ENCODE measurements around the gene CA5A. TPM values are rescaled to one million over a fixed set of nuclear protein-coding genes. Genes with fewer than 3 reads are reported as not detected.
A peak's percentile ranks its signal among the peaks of the same experiment; 100 is the strongest.

CA5A gene
- total RNA-seq, 8 experiments from 2014 or later: 0.05 to 0.52 (median 0.17) TPM; not detected in 1

DNA sequence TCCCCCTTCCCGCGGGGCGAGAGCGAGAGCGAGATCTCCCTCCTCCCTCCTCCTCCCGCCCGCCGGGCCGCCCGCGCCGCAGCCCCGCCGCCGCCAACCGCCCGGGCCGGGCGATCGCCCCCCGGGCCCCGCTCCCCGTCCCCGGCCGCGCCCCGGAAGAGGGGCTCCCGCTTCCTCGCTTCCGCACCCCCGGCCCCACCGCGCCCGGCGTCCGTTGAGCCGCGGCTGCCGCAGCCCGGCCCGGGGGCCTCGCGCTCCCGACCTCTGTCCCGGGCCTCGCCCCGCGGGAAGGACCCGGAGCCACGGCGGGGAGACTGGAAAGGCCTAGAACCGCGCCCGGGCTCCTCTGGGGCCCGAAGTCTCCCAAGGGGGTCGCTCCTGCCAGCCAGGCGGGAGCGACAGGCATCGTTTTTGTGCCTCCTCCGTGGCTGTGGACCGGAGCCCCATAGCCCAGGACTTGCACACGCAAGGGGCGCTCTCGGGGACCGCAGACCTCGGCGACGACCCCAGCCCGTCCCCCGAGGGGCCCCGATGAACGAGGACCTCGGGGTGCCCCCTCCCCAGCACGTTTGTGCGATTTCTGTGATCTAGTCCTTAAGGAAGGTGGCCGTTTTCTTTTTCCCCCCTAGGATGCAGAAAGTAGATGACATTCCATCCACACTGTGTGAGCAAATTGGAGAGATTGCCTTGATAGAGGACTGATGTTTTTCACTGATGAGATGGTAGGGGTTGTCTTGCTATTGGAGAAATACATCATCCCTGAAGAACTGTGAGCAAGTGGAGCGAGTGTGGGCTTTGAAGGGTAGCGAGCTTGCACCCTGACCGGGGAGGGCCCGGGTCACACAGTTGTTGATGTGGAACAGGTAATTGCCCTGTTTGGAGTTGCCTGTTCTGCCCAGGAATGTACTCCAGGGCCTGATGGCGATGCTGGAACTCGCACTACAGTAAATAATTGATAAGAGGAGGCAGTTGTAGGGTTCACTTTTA, 15.5 kb upstream of the CA5A start:
- in situ Hi-C loops (cut with MboI; ENCODE audit: low pct_unique_long_range_greater_than_20kb in 2 of 9, low sequenced_read_pairs in 9 of 9, unreplicated experiment in 9 of 9): loop anchor here in 1 of 9 experiments (25.0 kb wide), 1 partner anchor 585 kb away; no protein-coding TSS in a partner anchor
- peaks cover 13 to 19% of the 10 kb centered on the region in 2 donors for H3K4me1 ChIP-seq (replicated peaks in 1 of 2)
- WGBS, 10 experiments: 0 to 25% (median 13%) methylated on average over 1 to 6 of the region's 82 CpGs; no CpG with 5 or more reads in 3 of the 10 experiments
- H3K27ac ChIP-seq: peak overlapping the region; percentile 96 to 98
- ATAC-seq (replicated peaks in 6 of 8): peak; percentile 2 to 12 (median 4)
- peak overlapping the region; percentile 51 to 72 (median 56) for H3K4me3 ChIP-seq

DNA sequence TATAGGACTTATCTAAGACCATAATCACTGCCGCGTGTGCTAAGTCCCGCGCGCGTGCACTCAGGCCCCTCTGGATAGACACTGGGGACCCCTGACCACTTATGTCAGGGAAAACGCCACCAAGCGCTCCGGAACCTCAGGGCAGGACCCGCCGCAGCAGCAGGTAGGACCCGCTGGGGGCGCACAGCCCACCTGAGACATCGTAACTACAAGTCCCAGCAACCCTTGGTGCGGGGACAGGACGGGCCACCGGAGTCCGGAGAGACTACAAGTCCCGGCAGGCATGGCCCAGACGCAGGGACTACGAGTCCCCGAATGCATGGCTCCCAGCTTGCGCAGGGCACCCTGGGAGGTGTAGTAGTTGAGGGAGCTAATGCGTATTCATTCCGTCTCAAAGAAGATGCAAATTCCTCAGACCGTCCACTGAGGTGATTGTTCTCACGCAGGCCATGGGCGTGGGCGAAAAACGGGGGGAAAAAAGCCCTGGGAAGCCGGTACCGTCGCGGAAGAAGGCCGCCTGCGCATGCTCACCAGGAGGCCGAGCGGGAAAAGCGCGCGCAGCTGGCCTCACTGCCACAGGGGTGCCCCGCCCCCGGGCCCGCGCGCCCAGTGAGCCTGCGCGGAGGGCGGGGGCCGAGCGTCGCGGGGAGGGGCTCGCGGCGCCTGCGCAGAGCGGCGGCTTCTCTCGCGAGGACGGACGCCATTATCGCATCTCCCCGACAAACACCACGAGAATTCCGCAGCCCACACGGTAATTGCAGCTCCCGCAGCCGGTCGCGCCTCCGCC, 14.6 kb upstream of the CA5A start, which contains the start of gene BANP:
Gene BANP, plus strand, starts transcription at position 670 of the 787 bp plus-strand sequence. CDS start 23,682 bp downstream, outside the sequence.
- peak within 1 kb of the TSS; percentile 51 to 72 (median 56) for H3K4me3 ChIP-seq
- 0 to 20% (median 2%) methylated on average over 3 to 10 of the region's 73 CpGs; no CpG with 5 or more reads in 7 of the 10 experiments for WGBS, 10 experiments
- H3K4me1 ChIP-seq (replicated peaks in 1 of 2): peaks cover 6 to 17% of the 10 kb centered on the region in 2 donors
- ATAC-seq (replicated peaks in 6 of 8): peak; percentile 89 to 96 (median 95)
- in situ Hi-C loops (cut with MboI; ENCODE audit: low pct_unique_long_range_greater_than_20kb in 2 of 9, low sequenced_read_pairs in 9 of 9, unreplicated experiment in 9 of 9): loop anchor here in 1 of 9 experiments (25.0 kb wide), 1 partner anchor 586 kb away; no protein-coding TSS in a partner anchor
- peak within 1 kb of the TSS; percentile 96 to 98 for H3K27ac ChIP-seq

GRCh38 chr16:87949071-87949744, 12.9 kb upstream of the CA5A start:
- WGBS, 10 experiments: 70 to 100% (median 88%) methylated on average over 2 to 11 of the region's 16 CpGs
- in situ Hi-C loops (cut with MboI; ENCODE audit: low pct_unique_long_range_greater_than_20kb in 2 of 9, low sequenced_read_pairs in 9 of 9, unreplicated experiment in 9 of 9): no loop called here
- peaks cover 9 to 26% of the 10 kb centered on the region in 2 donors for H3K4me1 ChIP-seq (replicated peaks in 1 of 2)
- no peak for ATAC-seq (replicated peaks in 6 of 8)
- no peak overlapping the region for H3K4me3 ChIP-seq
- no peak overlapping the region for H3K27ac ChIP-seq

GRCh38 chr16:87948735-87949070, 12.4 kb upstream of the CA5A start:
- H3K4me3 ChIP-seq: no peak overlapping the region
- peaks cover 9 to 26% of the 10 kb centered on the region in 2 donors for H3K4me1 ChIP-seq (replicated peaks in 1 of 2)
- in situ Hi-C loops (cut with MboI; ENCODE audit: low pct_unique_long_range_greater_than_20kb in 2 of 9, low sequenced_read_pairs in 9 of 9, unreplicated experiment in 9 of 9): no loop called here
- 80 to 100% (median 92%) methylated on average over 1 to 5 of the region's 5 CpGs; no CpG with 5 or more reads in 2 of the 10 experiments for WGBS, 10 experiments
- ATAC-seq (replicated peaks in 6 of 8): no peak
- H3K27ac ChIP-seq: no peak overlapping the region

- H3K27ac ChIP-seq: no peak overlapping the region
- no peak overlapping the region for H3K4me3 ChIP-seq
- 39 to 100% (median 82%) methylated on average over 2 to 7 of the region's 12 CpGs; no CpG with 5 or more reads in 2 of the 10 experiments for WGBS, 10 experiments
- in situ Hi-C loops (cut with MboI; ENCODE audit: low pct_unique_long_range_greater_than_20kb in 2 of 9, low sequenced_read_pairs in 9 of 9, unreplicated experiment in 9 of 9): no loop called here
- H3K4me1 ChIP-seq (replicated peaks in 1 of 2): peaks cover 9 to 26% of the 10 kb centered on the region in 2 donors
- ATAC-seq (replicated peaks in 6 of 8): no peak
These were observed 11.8 kb upstream of the CA5A start for GRCh38 chr16:87948119-87948545.

- 19 to 100% (median 92%) methylated on average over 1 to 15 of the region's 22 CpGs; no CpG with 5 or more reads in 2 of the 10 experiments for WGBS, 10 experiments
- Histone ChIP-seq H3K4me1 (replicated peaks in 1 of 2) (peaks cover 8 to 22% of the 10 kb centered on the region in 2 donors), H3K27ac (no peak overlapping the region), H3K4me3 (no peak overlapping the region)
- in situ Hi-C loops (cut with MboI; ENCODE audit: low pct_unique_long_range_greater_than_20kb in 2 of 9, low sequenced_read_pairs in 9 of 9, unreplicated experiment in 9 of 9): no loop called here
- no peak for ATAC-seq (replicated peaks in 6 of 8)
These were observed 11.2 kb upstream of the CA5A start for GRCh38 chr16:87947356-87948118.

DNA sequence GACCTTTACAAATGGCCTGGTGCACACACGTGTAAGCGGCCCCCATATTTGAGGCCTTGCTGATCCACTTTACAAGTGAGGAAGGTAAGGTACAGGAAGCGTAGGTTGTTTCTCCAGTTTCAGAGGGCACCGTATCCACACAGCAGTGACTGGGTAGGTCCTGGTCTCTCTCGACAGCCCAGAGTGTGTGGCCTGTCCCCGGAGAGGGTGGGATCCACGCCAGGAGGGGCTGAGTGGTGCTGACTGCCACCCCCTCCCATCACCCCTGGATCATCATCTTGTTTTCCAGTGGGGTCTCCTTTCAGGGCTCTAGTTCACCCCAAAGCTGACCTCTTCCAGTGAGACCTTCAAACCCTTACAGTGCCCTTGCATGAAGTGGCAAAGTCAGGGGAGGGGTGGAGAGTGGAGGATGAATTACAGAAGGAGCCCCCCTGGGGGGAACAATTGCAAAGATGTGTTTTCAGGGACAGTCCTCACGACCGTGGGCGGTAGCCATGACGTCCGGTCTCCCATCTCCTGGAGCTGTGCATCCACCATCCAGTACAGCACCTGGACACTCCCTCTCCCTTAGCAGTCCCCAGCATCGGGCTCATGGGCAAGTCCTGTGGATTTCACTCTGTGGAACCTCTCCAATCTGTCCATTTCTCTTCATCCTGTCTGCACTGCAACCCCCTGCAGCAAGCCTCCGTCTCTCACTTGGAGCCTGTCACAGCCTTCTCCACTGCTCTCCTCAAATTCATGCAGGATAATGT, 10.4 kb upstream of the CA5A start:
- ATAC-seq (replicated peaks in 6 of 8): no peak
- WGBS, 10 experiments: 40 to 93% (median 87%) methylated on average over 1 to 8 of the region's 14 CpGs; no CpG with 5 or more reads in 4 of the 10 experiments
- peaks cover 5 to 19% of the 10 kb centered on the region in 2 donors for H3K4me1 ChIP-seq (replicated peaks in 1 of 2)
- in situ Hi-C loops (cut with MboI; ENCODE audit: low pct_unique_long_range_greater_than_20kb in 2 of 9, low sequenced_read_pairs in 9 of 9, unreplicated experiment in 9 of 9): no loop called here
- no peak overlapping the region for H3K4me3 ChIP-seq
- H3K27ac ChIP-seq: no peak overlapping the region

DNA sequence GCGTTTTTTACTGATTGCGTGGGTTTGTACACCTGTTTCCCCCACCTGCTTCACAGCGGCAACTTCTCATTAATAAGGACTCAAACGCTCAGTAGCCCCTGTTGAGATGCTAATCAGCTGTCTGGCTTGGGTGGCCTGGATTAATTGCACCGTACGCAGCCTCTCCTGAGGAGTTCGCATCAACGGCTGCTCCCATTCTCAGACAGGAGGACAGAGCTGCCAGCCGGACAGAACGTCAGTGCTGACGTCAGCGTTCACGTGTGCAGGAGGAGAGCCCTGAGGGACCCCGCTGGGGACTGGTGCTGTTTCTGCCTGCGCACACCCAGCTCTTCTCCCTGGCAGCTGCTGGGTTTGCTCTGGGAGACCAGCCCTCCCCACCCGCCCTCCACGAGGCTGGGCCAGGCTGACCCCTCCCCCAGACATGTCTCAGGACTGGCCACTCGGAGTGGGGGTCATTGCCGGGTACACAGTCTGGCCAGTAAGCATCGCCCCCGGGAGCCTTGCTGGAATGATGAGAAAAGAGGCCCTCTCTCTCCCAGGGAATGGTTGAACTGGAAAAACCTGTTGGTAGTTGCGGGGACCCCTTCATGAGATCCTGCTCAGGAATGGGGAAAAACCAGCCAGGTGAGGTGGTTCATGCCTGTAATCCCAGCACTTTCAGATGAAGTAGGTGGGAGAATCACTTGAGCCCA, 9.2 kb upstream of the CA5A start:
- 14 to 100% (median 30%) methylated on average over 1 to 11 of the region's 22 CpGs; no CpG with 5 or more reads in 5 of the 10 experiments for WGBS, 10 experiments
- in situ Hi-C loops (cut with MboI; ENCODE audit: low pct_unique_long_range_greater_than_20kb in 2 of 9, low sequenced_read_pairs in 9 of 9, unreplicated experiment in 9 of 9): no loop called here
- H3K4me3 ChIP-seq: peak overlapping the region in 4 of 5 donors; percentile 17 to 32 (median 22)
- peaks cover 5 to 19% of the 10 kb centered on the region in 2 donors for H3K4me1 ChIP-seq (replicated peaks in 1 of 2)
- peak in 7 of 8 experiments; percentile 72 to 96 (median 94) for ATAC-seq (replicated peaks in 6 of 8)
- H3K27ac ChIP-seq: peak overlapping the region; percentile 69 to 72

DNA sequence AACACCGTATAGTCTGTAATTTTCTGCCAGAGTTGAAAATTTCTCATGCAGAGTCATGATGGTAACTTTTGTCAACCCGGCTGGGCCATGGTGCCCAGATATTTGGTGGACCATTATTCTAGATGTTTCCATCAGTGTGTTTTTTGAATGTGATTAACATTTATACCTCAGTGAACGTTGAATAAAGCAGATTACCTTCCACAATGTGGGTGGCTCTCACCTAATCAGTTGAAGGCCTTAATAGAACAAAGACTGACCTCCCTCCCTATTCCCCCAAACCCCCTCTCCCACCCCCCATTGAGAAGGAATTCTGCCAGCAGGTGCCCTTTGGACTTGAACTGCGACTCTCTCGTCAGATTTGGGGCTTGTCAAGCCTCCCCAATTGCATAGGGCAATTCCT, 6.4 kb upstream of the CA5A start:
- Histone ChIP-seq H3K4me1 (replicated peaks in 1 of 2) (peaks cover 5 to 19% of the 10 kb centered on the region in 2 donors), H3K27ac (no peak overlapping the region), H3K4me3 (no peak overlapping the region)
- 57 to 83% (median 63%) methylated on average over 3 to 4 of the region's 5 CpGs; no CpG with 5 or more reads in 5 of the 10 experiments for WGBS, 10 experiments
- in situ Hi-C loops (cut with MboI; ENCODE audit: low pct_unique_long_range_greater_than_20kb in 2 of 9, low sequenced_read_pairs in 9 of 9, unreplicated experiment in 9 of 9): no loop called here
- no peak for ATAC-seq (replicated peaks in 6 of 8)

GRCh38 chr16:87939562-87940423, 3.5 kb upstream of the CA5A start:
- Histone ChIP-seq H3K4me3 (no peak overlapping the region), H3K27ac (no peak overlapping the region), H3K4me1 (replicated peaks in 1 of 2) (peaks cover 0 to under 1% of the 10 kb centered on the region in 2 donors)
- in situ Hi-C loops (cut with MboI; ENCODE audit: low pct_unique_long_range_greater_than_20kb in 2 of 9, low sequenced_read_pairs in 9 of 9, unreplicated experiment in 9 of 9): no loop called here
- WGBS, 10 experiments: 33 to 100% (median 76%) methylated on average over 1 to 9 of the region's 13 CpGs
- peak in 1 of 8 experiments; percentile 27 for ATAC-seq (replicated peaks in 6 of 8)

Data from motor neuron (in vitro differentiated cells).